Activated naive CD4-positive, alpha-beta T cell treated with anti-CD3 and anti-CD28 coated beads, Interleukin-2, amount 50 U/mL, for 24 hours (primary cell): ENCODE data around the gene IMMP2L.
A peak's percentile ranks its signal among the peaks of the same experiment; 100 is the strongest.
"Not testable (repeated sequence)": the region's sequence is repeated elsewhere in the genome, so short reads cannot be mapped to it uniquely, and the experiment has no call there.

ENCODE experiments used
- H3K27ac Mint-ChIP-seq: one replicate; pipeline ENCODE4 v1.8.0; 2021; ENCODE audit warnings: mild to moderate bottlenecking, mixed read lengths
- H3K27me3 Mint-ChIP-seq: one replicate; pipeline ENCODE4 v1.8.0; 2021; ENCODE audit warnings: mixed read lengths
- H3K36me3 Mint-ChIP-seq: one replicate; pipeline ENCODE4 v1.8.0; 2021; ENCODE audit warnings: mixed read lengths
- H3K4me1 Mint-ChIP-seq: one replicate; pipeline ENCODE4 v1.8.0; 2021; ENCODE audit warnings: mixed read lengths
- H3K4me3 Mint-ChIP-seq: one replicate; pipeline ENCODE4 v1.8.0; 2021; ENCODE audit warnings: mild to moderate bottlenecking, mixed read lengths
- H3K9me3 Mint-ChIP-seq: one replicate; pipeline ENCODE4 v1.8.0; 2021; ENCODE audit warnings: mixed read lengths

IMMP2L gene

GRCh38 chr7:111329367-111330234 is 232.7 kb downstream of the IMMP2L start:
- Mint-ChIP-seq H3K4me1 (peaks cover 17% of the 10 kb centered on the region), H3K27me3 (no peaks in the 10 kb centered on the region), H3K36me3 (peaks cover 5% of the 10 kb centered on the region), H3K27ac (no peak overlapping the region), H3K4me3 (no peak overlapping the region), H3K9me3 (peaks cover 4% of the 10 kb centered on the region)

GRCh38 chr7:111328487-111328886 is 233.8 kb downstream of the IMMP2L start:
- H3K4me3 Mint-ChIP-seq = no peak overlapping the region
- H3K27ac Mint-ChIP-seq = no peak overlapping the region
- peaks cover 17% of the 10 kb centered on the region for H3K4me1 Mint-ChIP-seq
- H3K36me3 Mint-ChIP-seq = peaks cover 7% of the 10 kb centered on the region
- peaks cover 4% of the 10 kb centered on the region for H3K9me3 Mint-ChIP-seq
- H3K27me3 Mint-ChIP-seq = no peaks in the 10 kb centered on the region

GRCh38 chr7:111324776-111325175 is 237.5 kb downstream of the IMMP2L start:
- Mint-ChIP-seq H3K36me3 (peaks cover 7% of the 10 kb centered on the region), H3K4me1 (peaks cover 12% of the 10 kb centered on the region), H3K27ac (no peak overlapping the region), H3K27me3 (no peaks in the 10 kb centered on the region), H3K9me3 (peaks cover 5% of the 10 kb centered on the region), H3K4me3 (no peak overlapping the region)

- H3K4me3 Mint-ChIP-seq = no peak overlapping the region
- H3K36me3 Mint-ChIP-seq = peaks cover 6% of the 10 kb centered on the region
- no peak overlapping the region for H3K27ac Mint-ChIP-seq
- peaks cover 7% of the 10 kb centered on the region for H3K4me1 Mint-ChIP-seq
- H3K27me3 Mint-ChIP-seq = no peaks in the 10 kb centered on the region
- peaks cover 5% of the 10 kb centered on the region for H3K9me3 Mint-ChIP-seq
Measured at GRCh38 chr7:111324228-111324627, 238.1 kb downstream of the IMMP2L start.

- H3K36me3 Mint-ChIP-seq, H3K27ac Mint-ChIP-seq, H3K4me3 Mint-ChIP-seq, H3K27me3 Mint-ChIP-seq, H3K4me1 Mint-ChIP-seq, H3K9me3 Mint-ChIP-seq: not testable (repeated sequence)
Measured at GRCh38 chr7:111323670-111324069, 238.6 kb downstream of the IMMP2L start.

- Mint-ChIP-seq H3K27me3 (no peaks in the 10 kb centered on the region), H3K4me3 (no peak overlapping the region), H3K36me3 (peaks cover 15% of the 10 kb centered on the region), H3K4me1 (peaks cover 9% of the 10 kb centered on the region), H3K9me3 (peaks cover 14% of the 10 kb centered on the region), H3K27ac (no peak overlapping the region)
Measured at GRCh38 chr7:111320133-111320532, 242.2 kb downstream of the IMMP2L start.

- H3K27ac Mint-ChIP-seq = no peak overlapping the region
- peaks cover 16% of the 10 kb centered on the region for H3K36me3 Mint-ChIP-seq
- H3K27me3 Mint-ChIP-seq = no peaks in the 10 kb centered on the region
- H3K9me3 Mint-ChIP-seq = peaks cover 9% of the 10 kb centered on the region
- H3K4me1 Mint-ChIP-seq = peaks cover 6% of the 10 kb centered on the region
- no peak overlapping the region for H3K4me3 Mint-ChIP-seq
Measured at GRCh38 chr7:111312966-111313365, 249.3 kb downstream of the IMMP2L start.

GRCh38 chr7:111308691-111309090 is 253.6 kb downstream of the IMMP2L start:
- Mint-ChIP-seq H3K27me3 (no peaks in the 10 kb centered on the region), H3K27ac (no peak overlapping the region), H3K9me3 (no peaks in the 10 kb centered on the region), H3K4me1 (peaks cover 7% of the 10 kb centered on the region), H3K4me3 (no peak overlapping the region), H3K36me3 (peaks cover 10% of the 10 kb centered on the region)

- no peak overlapping the region for H3K27ac Mint-ChIP-seq
- no peak overlapping the region for H3K4me3 Mint-ChIP-seq
- H3K27me3 Mint-ChIP-seq = no peaks in the 10 kb centered on the region
- peaks cover 2% of the 10 kb centered on the region for H3K36me3 Mint-ChIP-seq
- H3K9me3 Mint-ChIP-seq = no peaks in the 10 kb centered on the region
- peaks cover 7% of the 10 kb centered on the region for H3K4me1 Mint-ChIP-seq
Measured at GRCh38 chr7:111301891-111302290, 260.4 kb downstream of the IMMP2L start.

- Mint-ChIP-seq H3K36me3 (peaks cover 5% of the 10 kb centered on the region), H3K4me1 (no peaks in the 10 kb centered on the region), H3K27me3 (no peaks in the 10 kb centered on the region), H3K4me3 (no peak overlapping the region), H3K27ac (no peak overlapping the region), H3K9me3 (no peaks in the 10 kb centered on the region)
Measured at GRCh38 chr7:111294494-111294893, 267.8 kb downstream of the IMMP2L start.

- Mint-ChIP-seq H3K27ac (no peak overlapping the region), H3K27me3 (no peaks in the 10 kb centered on the region), H3K4me1 (no peaks in the 10 kb centered on the region), H3K36me3 (peaks cover 19% of the 10 kb centered on the region), H3K4me3 (no peak overlapping the region), H3K9me3 (peaks cover 4% of the 10 kb centered on the region)
Measured at GRCh38 chr7:111292026-111292470, 270.2 kb downstream of the IMMP2L start.

GRCh38 chr7:111290982-111291381 is 271.3 kb downstream of the IMMP2L start:
- H3K36me3 Mint-ChIP-seq = peaks cover 20% of the 10 kb centered on the region
- no peak overlapping the region for H3K27ac Mint-ChIP-seq
- H3K27me3 Mint-ChIP-seq = no peaks in the 10 kb centered on the region
- no peaks in the 10 kb centered on the region for H3K4me1 Mint-ChIP-seq
- H3K4me3 Mint-ChIP-seq = no peak overlapping the region
- peaks cover 4% of the 10 kb centered on the region for H3K9me3 Mint-ChIP-seq

GRCh38 chr7:111290419-111290818 is 271.9 kb downstream of the IMMP2L start:
- Mint-ChIP-seq H3K4me1 (no peaks in the 10 kb centered on the region), H3K27me3 (no peaks in the 10 kb centered on the region), H3K36me3 (peaks cover 22% of the 10 kb centered on the region), H3K27ac (no peak overlapping the region), H3K4me3 (no peak overlapping the region), H3K9me3 (peaks cover 7% of the 10 kb centered on the region)

GRCh38 chr7:111288441-111288840 is 273.9 kb downstream of the IMMP2L start:
- H3K4me3 Mint-ChIP-seq, H3K9me3 Mint-ChIP-seq, H3K27me3 Mint-ChIP-seq, H3K4me1 Mint-ChIP-seq, H3K27ac Mint-ChIP-seq: not testable (repeated sequence)
- H3K36me3 Mint-ChIP-seq = peaks cover 29% of the 10 kb centered on the region

GRCh38 chr7:111282626-111283025 is 279.7 kb downstream of the IMMP2L start:
- H3K27ac Mint-ChIP-seq = no peak overlapping the region
- H3K4me1 Mint-ChIP-seq = no peaks in the 10 kb centered on the region
- H3K9me3 Mint-ChIP-seq = peaks cover 12% of the 10 kb centered on the region
- H3K27me3 Mint-ChIP-seq = no peaks in the 10 kb centered on the region
- H3K4me3 Mint-ChIP-seq = no peak overlapping the region
- H3K36me3 Mint-ChIP-seq = peaks cover 26% of the 10 kb centered on the region

GRCh38 chr7:111274857-111275256 is 287.4 kb downstream of the IMMP2L start:
- H3K36me3 Mint-ChIP-seq = peaks cover 16% of the 10 kb centered on the region
- no peak overlapping the region for H3K4me3 Mint-ChIP-seq
- no peaks in the 10 kb centered on the region for H3K4me1 Mint-ChIP-seq
- no peaks in the 10 kb centered on the region for H3K27me3 Mint-ChIP-seq
- peaks cover 9% of the 10 kb centered on the region for H3K9me3 Mint-ChIP-seq
- no peak overlapping the region for H3K27ac Mint-ChIP-seq

GRCh38 chr7:111272092-111272491 is 290.2 kb downstream of the IMMP2L start:
- Mint-ChIP-seq H3K9me3 (peaks cover 9% of the 10 kb centered on the region), H3K27ac (peak overlapping the region; percentile 24), H3K27me3 (no peaks in the 10 kb centered on the region), H3K36me3 (peaks cover 16% of the 10 kb centered on the region), H3K4me3 (no peak overlapping the region), H3K4me1 (no peaks in the 10 kb centered on the region)
